Activated naive CD8-positive, alpha-beta T cell (primary cell): ENCODE results near the gene SLC45A3.

Experiments used
- H3K27ac Mint-ChIP-seq: one replicate; pipeline ENCODE4 v1.8.0; 2021; ENCODE audit warnings: mixed read lengths
- H3K27me3 Mint-ChIP-seq: one replicate; pipeline ENCODE4 v1.8.0; 2021; ENCODE audit warnings: mixed read lengths
- H3K36me3 Mint-ChIP-seq: one replicate; pipeline ENCODE4 v1.8.0; 2021; ENCODE audit warnings: mixed read lengths
- H3K4me1 Mint-ChIP-seq: one replicate; pipeline ENCODE4 v1.8.0; 2021; ENCODE audit warnings: low read depth, mixed read lengths
- H3K4me3 Mint-ChIP-seq: one replicate; pipeline ENCODE4 v1.8.0; 2021; ENCODE audit warnings: mild to moderate bottlenecking, mixed read lengths
- H3K9me3 Mint-ChIP-seq: one replicate; pipeline ENCODE4 v1.8.0; 2021; ENCODE audit warnings: low read depth, mixed read lengths

The SLC45A3 gene

DNA sequence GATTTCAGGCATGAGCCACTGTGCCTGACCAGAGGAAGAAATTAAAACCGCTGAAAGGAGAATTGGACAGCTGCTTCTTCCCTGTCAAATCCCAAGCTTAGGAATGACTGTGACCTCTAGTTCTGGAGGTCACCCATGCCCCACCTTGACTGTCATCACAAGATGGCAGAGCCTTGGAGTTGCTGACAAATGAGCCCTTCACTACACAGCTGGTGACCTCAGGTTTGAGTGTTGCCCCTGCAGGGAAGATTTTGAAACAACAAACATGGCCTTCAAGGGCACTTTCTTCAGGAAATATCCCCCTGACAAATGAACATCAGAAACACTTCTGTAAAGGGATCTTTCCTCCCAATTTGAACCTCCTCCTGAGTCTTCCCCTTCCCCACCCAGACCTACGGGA lies 6.9 kb upstream of the SLC45A3 start:
- H3K27me3 Mint-ChIP-seq = peaks cover 7% of the 10 kb centered on the region
- no peaks in the 10 kb centered on the region for H3K36me3 Mint-ChIP-seq
- no peaks in the 10 kb centered on the region for H3K9me3 Mint-ChIP-seq
- no peaks in the 10 kb centered on the region for H3K4me1 Mint-ChIP-seq
- no peak overlapping the region for H3K4me3 Mint-ChIP-seq
- no peak overlapping the region for H3K27ac Mint-ChIP-seq

GRCh38 chr1:205681364-205681763 lies 1.1 kb upstream of the SLC45A3 start:
- no peaks in the 10 kb centered on the region for H3K36me3 Mint-ChIP-seq
- H3K4me3 Mint-ChIP-seq = peak overlapping the region; percentile 83
- H3K27me3 Mint-ChIP-seq = peaks cover under 1% of the 10 kb centered on the region
- H3K4me1 Mint-ChIP-seq = peaks cover 9% of the 10 kb centered on the region
- H3K9me3 Mint-ChIP-seq = no peaks in the 10 kb centered on the region
- H3K27ac Mint-ChIP-seq = no peak overlapping the region

DNA sequence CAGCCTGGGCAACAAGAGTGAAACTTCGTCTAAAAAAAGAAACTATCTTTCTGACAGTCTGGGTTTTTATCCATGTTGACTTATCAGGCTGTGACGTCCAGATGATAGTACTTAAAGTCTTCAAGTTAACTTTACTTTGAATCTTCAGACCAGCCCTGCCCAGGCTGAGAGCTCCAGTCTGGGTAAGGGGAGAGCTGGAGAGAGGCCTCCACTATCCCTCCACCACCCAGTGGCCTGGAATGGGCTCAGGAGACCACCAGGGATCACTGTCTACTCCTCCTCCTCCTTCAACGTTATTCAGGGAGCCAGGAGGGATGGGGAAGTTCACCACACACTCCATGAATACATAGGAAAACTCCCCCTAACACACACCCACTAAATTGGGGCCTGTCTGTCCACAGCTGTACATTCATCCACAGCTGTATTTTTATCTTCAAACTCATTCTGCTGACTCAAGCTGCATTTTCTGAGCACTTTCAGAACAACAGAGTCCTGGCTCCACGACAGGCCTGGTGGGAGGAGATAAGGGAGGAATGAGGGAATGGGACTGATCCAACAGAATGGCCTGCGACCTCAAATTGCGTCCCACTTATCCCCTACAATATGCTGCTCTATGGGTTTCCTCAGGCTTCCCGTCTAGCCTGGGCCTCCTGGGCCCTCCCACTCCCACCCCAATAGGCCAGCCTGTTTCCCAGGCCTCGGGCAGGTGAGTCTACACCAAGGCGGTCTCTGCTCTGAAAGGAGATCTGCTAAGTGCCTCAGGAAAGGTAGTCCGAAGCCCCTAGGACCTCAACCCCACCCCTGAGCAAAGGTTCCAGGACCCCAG lies 1.8 kb downstream of the SLC45A3 start:
- peaks cover 9% of the 10 kb centered on the region for H3K4me1 Mint-ChIP-seq
- H3K27ac Mint-ChIP-seq = no peak overlapping the region
- H3K27me3 Mint-ChIP-seq = peaks cover 3% of the 10 kb centered on the region
- no peaks in the 10 kb centered on the region for H3K9me3 Mint-ChIP-seq
- H3K36me3 Mint-ChIP-seq = no peaks in the 10 kb centered on the region
- H3K4me3 Mint-ChIP-seq = peak overlapping the region; percentile 78

DNA sequence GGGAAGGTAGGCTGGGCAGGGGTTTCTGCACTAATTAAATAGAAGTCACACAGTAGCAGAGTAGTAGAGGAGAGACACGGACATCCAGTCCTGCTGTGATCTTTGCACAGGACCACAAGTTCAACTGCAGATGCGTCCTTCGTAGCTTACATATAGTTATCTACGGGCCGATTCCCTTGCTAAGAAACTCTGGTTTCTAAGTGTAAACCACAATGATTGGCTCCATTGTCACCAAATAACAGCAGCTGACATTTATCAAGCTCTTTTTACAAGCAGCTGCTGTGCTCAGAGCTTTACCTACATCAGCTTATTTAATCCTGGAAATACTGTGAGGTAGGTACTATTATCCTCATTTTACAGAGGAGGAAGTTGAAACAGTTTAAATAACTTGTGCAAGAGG lies 3.1 kb downstream of the SLC45A3 start:
- Mint-ChIP-seq H3K27me3 (peaks cover 3% of the 10 kb centered on the region), H3K4me1 (peaks cover 9% of the 10 kb centered on the region), H3K4me3 (no peak overlapping the region), H3K36me3 (no peaks in the 10 kb centered on the region), H3K9me3 (no peaks in the 10 kb centered on the region), H3K27ac (no peak overlapping the region)

- H3K9me3 Mint-ChIP-seq = no peaks in the 10 kb centered on the region
- H3K4me1 Mint-ChIP-seq = peaks cover 9% of the 10 kb centered on the region
- no peaks in the 10 kb centered on the region for H3K36me3 Mint-ChIP-seq
- H3K4me3 Mint-ChIP-seq = no peak overlapping the region
- peaks cover 4% of the 10 kb centered on the region for H3K27me3 Mint-ChIP-seq
- H3K27ac Mint-ChIP-seq = no peak overlapping the region
Measured at GRCh38 chr1:205676597-205676996, 3.7 kb downstream of the SLC45A3 start.

DNA sequence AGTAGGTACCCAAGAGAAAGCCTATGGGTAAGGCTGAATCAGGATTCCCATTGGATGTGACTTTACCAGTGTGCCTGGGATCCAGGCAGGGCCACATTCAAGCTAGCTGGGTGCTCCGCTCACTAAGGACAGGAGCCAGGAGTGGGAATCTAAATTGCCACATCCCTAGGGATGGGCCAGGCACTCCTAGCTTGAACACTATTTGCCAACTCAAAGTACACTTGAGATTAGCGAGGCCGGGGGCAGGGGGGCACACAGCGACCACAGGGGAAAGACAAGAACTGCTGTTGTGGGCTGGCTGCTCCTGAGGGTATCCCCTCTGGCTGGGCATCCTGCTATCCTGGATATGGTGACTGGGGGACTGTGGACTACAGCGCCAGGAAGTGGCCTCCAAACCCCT lies 4.3 kb downstream of the SLC45A3 start:
- H3K27me3 Mint-ChIP-seq = peaks cover 4% of the 10 kb centered on the region
- peaks cover 9% of the 10 kb centered on the region for H3K4me1 Mint-ChIP-seq
- H3K36me3 Mint-ChIP-seq = no peaks in the 10 kb centered on the region
- H3K27ac Mint-ChIP-seq = no peak overlapping the region
- no peak overlapping the region for H3K4me3 Mint-ChIP-seq
- H3K9me3 Mint-ChIP-seq = no peaks in the 10 kb centered on the region

DNA sequence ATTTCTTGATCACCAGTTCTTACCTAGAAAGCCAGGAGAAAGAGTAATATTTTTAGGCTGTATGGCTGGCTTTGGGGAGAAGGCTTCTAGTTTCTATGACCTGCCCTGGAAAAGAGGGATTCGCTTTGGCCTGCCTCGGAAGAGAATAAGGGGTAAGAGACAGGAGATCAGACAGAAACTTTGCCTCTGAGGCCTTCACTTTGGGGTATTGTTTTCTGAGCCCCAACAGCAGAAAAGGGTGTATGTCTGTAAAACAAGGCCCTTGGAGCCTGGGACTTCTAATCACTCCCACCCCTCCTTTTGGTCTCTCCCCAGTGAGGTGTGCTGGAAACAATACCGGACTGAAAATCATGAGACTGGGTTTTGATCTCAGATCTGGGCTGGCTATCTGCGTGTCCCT lies 5.1 kb downstream of the SLC45A3 start:
- Mint-ChIP-seq H3K4me3 (no peak overlapping the region), H3K9me3 (no peaks in the 10 kb centered on the region), H3K27ac (no peak overlapping the region), H3K27me3 (peaks cover 4% of the 10 kb centered on the region), H3K4me1 (peaks cover 4% of the 10 kb centered on the region), H3K36me3 (no peaks in the 10 kb centered on the region)

DNA sequence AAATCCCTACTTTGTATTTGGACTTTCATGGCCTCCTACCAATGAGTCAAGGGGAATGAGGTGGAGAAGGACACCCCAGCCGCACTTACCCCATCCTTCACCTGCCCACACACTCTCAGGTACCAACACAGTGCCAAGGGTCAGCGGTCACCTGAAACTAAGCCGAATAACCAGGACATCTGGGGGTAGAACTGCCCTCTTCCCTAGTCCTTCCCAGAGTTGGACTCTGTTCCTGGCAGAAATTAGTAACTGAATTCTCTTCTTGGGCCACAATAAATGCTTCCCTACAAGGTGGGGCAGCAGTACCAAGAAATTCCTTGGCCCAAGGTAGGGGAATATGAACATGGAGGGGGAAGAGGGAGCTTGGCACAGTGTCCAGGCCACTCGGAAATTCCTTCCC lies 7.3 kb downstream of the SLC45A3 start:
- no peak overlapping the region for H3K27ac Mint-ChIP-seq
- peaks cover 2% of the 10 kb centered on the region for H3K4me1 Mint-ChIP-seq

GRCh38 chr1:205672395-205672889 lies 7.9 kb downstream of the SLC45A3 start:
- Mint-ChIP-seq H3K4me3 (no peak overlapping the region), H3K27me3 (peaks cover 11% of the 10 kb centered on the region), H3K36me3 (no peaks in the 10 kb centered on the region), H3K27ac (no peak overlapping the region), H3K9me3 (no peaks in the 10 kb centered on the region), H3K4me1 (peaks cover 2% of the 10 kb centered on the region)

More for the DNA sequence above, 7.3 kb downstream of the SLC45A3 start:
- peaks cover 11% of the 10 kb centered on the region for H3K27me3 Mint-ChIP-seq
- no peak overlapping the region for H3K4me3 Mint-ChIP-seq
- no peaks in the 10 kb centered on the region for H3K36me3 Mint-ChIP-seq
- H3K9me3 Mint-ChIP-seq = no peaks in the 10 kb centered on the region

- Mint-ChIP-seq H3K4me3 (no peak overlapping the region), H3K4me1 (peaks cover 2% of the 10 kb centered on the region), H3K27me3 (peaks cover 8% of the 10 kb centered on the region), H3K36me3 (no peaks in the 10 kb centered on the region), H3K27ac (no peak overlapping the region), H3K9me3 (no peaks in the 10 kb centered on the region)
Measured at GRCh38 chr1:205670611-205671430, 9.5 kb downstream of the SLC45A3 start.

DNA sequence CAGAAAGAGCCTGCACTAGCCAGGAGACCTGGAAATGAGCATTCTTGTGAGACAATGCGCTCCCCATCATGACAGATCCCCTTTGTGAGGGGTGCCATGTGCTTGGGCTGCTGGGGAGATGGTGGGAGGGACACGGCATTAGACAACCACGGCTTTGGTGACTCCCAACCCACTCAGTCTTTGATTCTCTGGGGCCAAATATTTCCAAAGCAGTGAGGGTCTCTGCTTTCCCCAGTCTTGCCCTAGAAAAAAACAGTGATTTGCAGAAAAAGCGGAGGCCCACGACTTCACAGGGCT lies 10.2 kb downstream of the SLC45A3 start:
- no peak overlapping the region for H3K4me3 Mint-ChIP-seq
- H3K4me1 Mint-ChIP-seq = peaks cover 2% of the 10 kb centered on the region
- no peaks in the 10 kb centered on the region for H3K36me3 Mint-ChIP-seq
- H3K9me3 Mint-ChIP-seq = no peaks in the 10 kb centered on the region
- peaks cover 8% of the 10 kb centered on the region for H3K27me3 Mint-ChIP-seq
- H3K27ac Mint-ChIP-seq = no peak overlapping the region

GRCh38 chr1:205669341-205670149 lies 10.8 kb downstream of the SLC45A3 start:
- Mint-ChIP-seq H3K4me1 (peaks cover 2% of the 10 kb centered on the region), H3K27ac (no peak overlapping the region), H3K36me3 (no peaks in the 10 kb centered on the region), H3K9me3 (no peaks in the 10 kb centered on the region), H3K27me3 (peaks cover 8% of the 10 kb centered on the region), H3K4me3 (no peak overlapping the region)

- no peak overlapping the region for H3K4me3 Mint-ChIP-seq
- H3K36me3 Mint-ChIP-seq = no peaks in the 10 kb centered on the region
- H3K27me3 Mint-ChIP-seq = peaks cover 8% of the 10 kb centered on the region
- peaks cover 2% of the 10 kb centered on the region for H3K4me1 Mint-ChIP-seq
- H3K9me3 Mint-ChIP-seq = no peaks in the 10 kb centered on the region
- H3K27ac Mint-ChIP-seq = no peak overlapping the region
Measured at GRCh38 chr1:205668951-205669340, 11.4 kb downstream of the SLC45A3 start.

- Mint-ChIP-seq H3K27me3 (peaks cover 8% of the 10 kb centered on the region), H3K9me3 (no peaks in the 10 kb centered on the region), H3K4me3 (no peak overlapping the region), H3K36me3 (no peaks in the 10 kb centered on the region), H3K4me1 (peaks cover 2% of the 10 kb centered on the region), H3K27ac (no peak overlapping the region)
Measured at GRCh38 chr1:205667909-205668643, 12.2 kb downstream of the SLC45A3 start.
